ENCODE results near the gene MTNR1B. TPM values are rescaled to one million over a fixed set of nuclear protein-coding genes. Genes with fewer than 3 reads are reported as not detected.

The MTNR1B gene
- total RNA-seq, 1 experiment from 2014 or later = not detected

DNA sequence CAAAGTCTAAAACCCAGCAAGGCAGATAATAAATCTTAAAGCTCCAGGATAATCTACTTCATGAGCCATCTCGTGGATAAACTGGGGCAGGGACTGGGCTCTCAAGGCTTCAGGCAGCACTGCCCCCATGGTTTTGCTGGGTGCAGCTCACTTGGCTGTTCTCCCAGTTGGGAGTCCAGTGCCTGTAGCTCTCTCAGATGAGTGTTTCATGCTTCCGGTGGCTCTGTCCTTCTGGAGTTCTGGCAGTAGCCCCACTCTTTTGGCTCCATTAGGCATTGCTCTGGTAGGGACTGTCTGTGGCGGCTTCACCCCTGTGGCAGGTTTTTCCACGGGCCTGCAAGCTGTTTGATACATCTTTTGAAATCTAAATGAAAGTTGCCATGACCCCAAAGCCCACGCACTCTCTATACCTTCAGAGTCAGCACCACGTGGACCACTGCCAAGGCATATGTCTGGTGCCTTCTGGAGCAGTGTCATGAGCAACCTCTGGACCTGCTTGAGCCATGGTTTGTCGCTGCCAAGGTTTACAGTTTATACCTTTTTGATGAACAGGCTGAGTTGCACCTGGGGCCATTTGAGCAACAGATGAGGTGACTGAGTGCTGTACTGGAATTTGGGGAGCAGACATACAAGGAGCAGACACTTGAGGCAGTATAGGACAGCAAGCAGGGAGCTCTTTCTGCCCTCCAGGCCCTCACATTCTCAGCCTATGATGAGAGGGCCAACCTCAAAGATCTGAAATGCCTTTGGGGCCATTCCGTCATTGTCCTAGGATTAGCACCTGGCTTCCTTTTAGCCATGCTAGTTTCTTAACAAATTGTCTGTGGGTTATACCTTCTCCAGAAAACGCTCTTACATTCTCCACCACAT, 48.6 kb downstream of the MTNR1B start:
- no peak for DNase-seq (ENCODE audit: low read depth, low spot score)
- in situ Hi-C loops (cut with HindIII; ENCODE audit: low pct_unique_long_range_greater_than_20kb, low sequenced_read_pairs) = no loop called here

DNA sequence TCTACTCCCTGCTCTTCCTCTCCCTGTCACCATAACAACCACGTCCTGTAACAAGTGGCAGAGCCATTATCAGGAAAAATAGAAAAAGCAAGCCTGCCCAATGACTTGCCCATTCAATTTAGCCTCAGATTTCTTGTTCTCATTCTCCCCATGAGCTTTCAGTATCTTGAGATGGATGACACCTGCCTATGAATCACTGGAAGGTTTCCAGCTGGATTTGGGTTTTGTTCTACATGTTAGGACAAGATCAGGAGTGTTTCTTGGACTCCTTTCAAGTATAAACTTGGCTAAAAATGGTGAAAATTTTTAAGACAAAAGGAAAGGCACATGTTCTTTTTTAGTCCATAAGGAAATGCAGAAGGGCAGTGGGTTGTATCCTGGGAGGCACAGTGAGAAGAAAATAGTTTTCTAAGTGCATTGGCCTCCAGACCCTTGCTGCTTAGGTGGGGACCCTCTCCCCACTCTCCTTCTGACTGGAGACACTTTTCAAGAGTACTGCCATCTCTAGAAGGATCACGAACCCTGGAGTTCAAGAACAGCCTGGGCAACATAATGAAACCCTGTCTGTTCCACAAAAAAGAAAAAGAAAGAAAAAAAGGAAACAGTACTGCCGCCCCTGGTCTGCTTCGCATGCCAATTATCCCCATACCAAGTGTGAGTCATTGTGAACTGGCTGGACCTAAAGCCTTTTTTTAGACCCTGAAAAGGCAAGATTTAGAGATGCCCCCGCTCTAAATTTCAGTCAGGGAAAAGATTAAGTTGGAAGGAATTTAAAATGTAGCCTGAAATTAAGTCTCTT, 51.0 kb downstream of the MTNR1B start:
- no peak for DNase-seq (ENCODE audit: low read depth, low spot score)
- in situ Hi-C loops (cut with HindIII; ENCODE audit: low pct_unique_long_range_greater_than_20kb, low sequenced_read_pairs) = no loop called here

DNA sequence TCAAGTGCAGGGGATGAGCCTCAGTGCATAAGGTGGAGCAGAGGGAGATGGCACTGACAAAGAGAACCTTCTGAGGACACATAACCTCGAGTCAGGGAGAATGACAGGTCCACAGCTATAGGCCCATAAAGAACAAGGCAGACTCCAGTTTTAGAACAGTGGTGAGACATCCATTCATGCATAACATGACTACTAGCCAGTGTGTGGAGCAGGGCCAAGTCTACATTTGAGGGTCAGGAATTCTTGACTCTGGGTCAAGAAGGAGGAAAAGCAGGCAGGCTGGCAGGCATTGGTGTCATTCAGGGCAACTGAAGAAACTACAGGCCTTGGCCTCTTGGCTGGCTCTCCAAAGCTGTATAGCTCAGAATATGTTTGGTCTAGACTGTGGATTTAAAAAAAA, 54.9 kb downstream of the MTNR1B start:
- no peak for DNase-seq (ENCODE audit: low read depth, low spot score)
- in situ Hi-C loops (cut with HindIII; ENCODE audit: low pct_unique_long_range_greater_than_20kb, low sequenced_read_pairs) = no loop called here

DNA sequence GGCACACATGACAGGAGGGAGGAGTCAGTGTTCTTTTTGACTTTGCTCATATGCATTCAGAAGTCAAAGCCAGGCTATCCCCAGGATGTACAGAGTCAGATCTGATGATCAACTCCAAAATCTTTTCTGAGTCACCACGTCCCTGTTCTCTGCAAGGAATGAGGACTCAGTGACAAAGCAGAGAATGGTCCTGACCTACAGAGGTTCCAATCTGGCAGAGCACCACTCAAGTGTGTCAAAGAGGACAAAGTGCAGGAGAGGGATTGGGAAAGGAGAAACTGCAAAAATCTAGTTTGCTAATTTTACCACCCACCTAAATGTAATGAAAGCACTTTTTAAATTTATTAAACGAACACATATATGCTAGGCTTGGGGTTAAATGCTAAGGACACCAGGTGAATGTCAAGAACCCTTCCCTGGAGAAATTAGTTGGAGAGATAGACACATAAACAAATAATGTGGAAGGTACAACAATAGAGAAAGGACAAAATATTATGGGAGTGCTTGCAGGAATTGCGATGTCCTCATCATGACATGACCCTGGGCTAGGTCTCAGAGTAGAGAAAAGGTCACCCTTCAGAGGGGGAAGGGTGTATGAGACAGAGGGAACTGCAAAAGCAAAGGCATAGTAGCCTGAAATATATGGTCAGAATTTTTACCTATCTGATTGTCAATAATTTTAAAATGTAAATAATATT, 56.3 kb downstream of the MTNR1B start:
- no peak for DNase-seq (ENCODE audit: low read depth, low spot score)
- in situ Hi-C loops (cut with HindIII; ENCODE audit: low pct_unique_long_range_greater_than_20kb, low sequenced_read_pairs) = no loop called here

DNA sequence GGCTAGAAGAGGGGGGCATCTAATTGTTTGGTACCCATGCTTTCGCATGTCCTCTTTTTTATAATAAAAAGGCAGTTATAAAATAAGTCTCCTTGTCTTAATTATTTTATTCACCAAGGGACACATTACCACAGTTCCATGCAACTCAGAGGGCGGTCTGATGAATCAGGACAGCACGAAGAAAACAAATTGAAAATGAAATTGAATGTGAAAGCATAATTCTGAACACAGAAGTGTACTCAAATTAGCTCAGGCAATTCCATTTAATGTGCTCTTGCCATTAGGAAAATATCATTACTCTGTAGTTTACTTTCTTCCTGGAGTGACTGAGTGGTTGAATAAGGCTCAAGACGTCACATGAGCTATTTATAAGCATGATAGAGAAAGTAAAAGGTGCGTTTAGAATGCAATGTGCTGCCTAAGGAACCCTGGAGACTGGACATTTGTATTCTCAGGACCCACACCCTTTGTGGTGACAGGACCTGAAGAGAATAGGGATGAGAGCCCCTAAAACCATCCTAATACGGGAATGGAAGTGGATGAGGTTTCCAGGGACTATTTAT, 59.6 kb downstream of the MTNR1B start:
- in situ Hi-C loops (cut with HindIII; ENCODE audit: low pct_unique_long_range_greater_than_20kb, low sequenced_read_pairs) = no loop called here
- no peak for DNase-seq (ENCODE audit: low read depth, low spot score)

DNA sequence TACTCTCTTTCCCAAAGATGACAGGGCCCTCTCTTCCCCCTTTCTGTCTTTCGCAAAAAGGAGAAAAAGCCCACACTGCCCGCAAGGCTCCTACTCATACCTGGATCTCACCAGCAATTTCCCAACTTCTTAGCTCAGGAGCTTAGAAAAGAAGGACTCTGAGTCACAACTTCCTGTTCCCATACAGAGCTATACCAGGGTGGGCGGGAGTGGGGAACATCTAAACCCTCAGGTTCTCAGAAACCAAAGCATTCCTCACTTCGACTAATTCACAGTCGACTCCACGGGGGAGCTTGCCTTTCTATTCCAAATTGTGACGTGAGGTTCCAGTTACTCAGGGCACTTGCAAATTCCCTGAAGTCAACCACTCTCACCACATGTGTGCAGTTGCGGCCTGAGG, 61.9 kb downstream of the MTNR1B start:
- in situ Hi-C loops (cut with HindIII; ENCODE audit: low pct_unique_long_range_greater_than_20kb, low sequenced_read_pairs) = no loop called here
- no peak for DNase-seq (ENCODE audit: low read depth, low spot score)

Small RNA genes lying within 50 kb of the gene (small RNA-seq; reads per million reads assigned to genes)
- 0 reads per million in 2 experiments for gene SNRPGP16

Other genes with a start within 250 kb of the MTNR1B start
- 2.2 and 2.8 TPM in 2 replicates for gene SLC36A4, start 228.3 kb downstream of the MTNR1B start, total RNA-seq (2014; rRNA removed; shearing (Covaris generic))